Measurements from ENCODE around the gene TBC1D8. TPM values are rescaled to one million over a fixed set of nuclear protein-coding genes. Genes with fewer than 3 reads are reported as not detected.
A peak's percentile ranks its signal among the peaks of the same experiment; 100 is the strongest.

The TBC1D8 gene
- total RNA-seq, 1 experiment from 2014 or later, result 51.7 TPM

DNA sequence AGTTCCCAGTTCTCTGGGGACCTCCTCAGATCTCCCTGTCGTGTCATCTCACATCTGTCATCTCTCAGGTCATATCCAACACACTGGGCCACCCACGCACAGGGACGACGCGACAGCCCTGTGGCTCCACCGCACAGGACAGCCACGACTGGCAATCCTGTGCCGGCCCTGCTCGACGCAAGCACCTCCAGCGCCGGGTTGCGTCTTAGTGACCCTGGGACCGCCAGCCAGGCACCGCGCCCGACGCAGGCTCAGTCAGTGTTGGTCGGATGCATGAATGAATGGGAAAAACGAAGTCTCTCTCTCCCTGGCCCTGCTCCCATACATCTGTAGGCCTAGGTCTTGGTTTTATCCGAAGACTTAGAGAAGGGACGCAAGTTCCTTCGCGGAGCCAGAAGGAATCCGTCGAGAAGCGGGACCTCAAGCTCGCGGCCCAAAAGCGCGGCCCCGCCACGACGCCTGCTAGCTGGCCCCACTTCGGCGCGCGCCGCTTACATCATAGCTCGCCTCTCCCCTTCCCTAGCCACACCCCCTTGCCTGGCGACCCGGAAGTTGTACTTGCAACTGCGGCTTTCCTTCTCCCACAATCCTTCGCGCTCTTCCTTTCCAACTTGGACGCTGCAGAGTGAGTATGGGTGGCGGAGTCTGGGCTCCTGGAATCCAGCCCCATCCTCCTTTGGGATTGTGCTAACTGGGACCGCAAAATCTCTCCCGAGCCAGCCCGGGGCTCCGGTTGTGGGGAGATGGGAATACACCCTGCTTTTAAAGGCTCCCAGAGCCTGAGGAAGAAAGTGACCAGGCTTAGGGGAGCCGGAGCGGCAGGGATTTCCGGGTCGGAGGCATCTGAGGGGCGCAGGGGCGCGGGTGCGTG is 149.3 kb downstream of the TBC1D8 start, which contains the start of gene RPL31 (continued):
- TF ChIP-seq ZNF281 (CRISPR knock-in tag; IDR thresholded peaks at IDR 0.05) (no peak), SMAD4 (CRISPR knock-in tag; IDR thresholded peaks at IDR 0.05) (0 out of 2 replicates have a peak, but pooled peaks have one; percentile 65), MYBL2 (CRISPR knock-in tag; IDR thresholded peaks at IDR 0.05) (no peak; the same call in 1 of the 2 replicates), CBFB (CRISPR knock-in tag; IDR thresholded peaks at IDR 0.05; ENCODE audit: low read depth) (no peak), EMX1 (CRISPR knock-in tag; IDR thresholded peaks at IDR 0.05) (0 out of 2 replicates have a peak, but pooled peaks have one; percentile 51), RELA (CRISPR knock-in tag; IDR thresholded peaks at IDR 0.05; ENCODE audit: borderline replicate concordance) (no peak), ETV6 (CRISPR knock-in tag; IDR thresholded peaks at IDR 0.05) (peak; percentile 96), GRHL2 (CRISPR knock-in tag; IDR thresholded peaks at IDR 0.05; ENCODE audit: insufficient replicate concordance, severe bottlenecking) (no peak), AFF4 (CRISPR knock-in tag; IDR thresholded peaks at IDR 0.05; ENCODE audit: borderline replicate concordance) (peak; percentile 40; the same call in 1 of the 2 replicates), SP1 (CRISPR knock-in tag; conservative IDR thresholded peaks at IDR 0.05) (peak; percentile 95), SMAD3 (CRISPR knock-in tag; IDR thresholded peaks at IDR 0.05; ENCODE audit: borderline replicate concordance) (0 out of 2 replicates have a peak, but pooled peaks have one; percentile 21), ZNF396 (CRISPR knock-in tag; IDR thresholded peaks at IDR 0.05; ENCODE audit: borderline replicate concordance) (no peak), RORB (CRISPR knock-in tag; IDR thresholded peaks at IDR 0.05) (no peak), TEAD4 (CRISPR knock-in tag; IDR thresholded peaks at IDR 0.05) (no peak; the same call in 1 of the 2 replicates), NFATC4 (CRISPR knock-in tag; IDR thresholded peaks at IDR 0.05) (no peak), ELF4 (CRISPR knock-in tag; IDR thresholded peaks at IDR 0.05; ENCODE audit: low read depth) (0 out of 2 replicates have a peak, but pooled peaks have one; percentile 70)
- TF ChIP-seq, protein P1, sequence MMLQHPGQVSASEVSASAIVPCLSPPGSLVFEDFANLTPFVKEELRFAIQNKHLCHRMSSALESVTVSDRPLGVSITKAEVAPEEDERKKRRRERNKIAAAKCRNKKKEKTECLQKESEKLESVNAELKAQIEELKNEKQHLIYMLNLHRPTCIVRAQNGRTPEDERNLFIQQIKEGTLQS (CRISPR knock-in tag; conservative IDR thresholded peaks at IDR 0.05), result peak; percentile 77
- TF ChIP-seq, protein P2, sequence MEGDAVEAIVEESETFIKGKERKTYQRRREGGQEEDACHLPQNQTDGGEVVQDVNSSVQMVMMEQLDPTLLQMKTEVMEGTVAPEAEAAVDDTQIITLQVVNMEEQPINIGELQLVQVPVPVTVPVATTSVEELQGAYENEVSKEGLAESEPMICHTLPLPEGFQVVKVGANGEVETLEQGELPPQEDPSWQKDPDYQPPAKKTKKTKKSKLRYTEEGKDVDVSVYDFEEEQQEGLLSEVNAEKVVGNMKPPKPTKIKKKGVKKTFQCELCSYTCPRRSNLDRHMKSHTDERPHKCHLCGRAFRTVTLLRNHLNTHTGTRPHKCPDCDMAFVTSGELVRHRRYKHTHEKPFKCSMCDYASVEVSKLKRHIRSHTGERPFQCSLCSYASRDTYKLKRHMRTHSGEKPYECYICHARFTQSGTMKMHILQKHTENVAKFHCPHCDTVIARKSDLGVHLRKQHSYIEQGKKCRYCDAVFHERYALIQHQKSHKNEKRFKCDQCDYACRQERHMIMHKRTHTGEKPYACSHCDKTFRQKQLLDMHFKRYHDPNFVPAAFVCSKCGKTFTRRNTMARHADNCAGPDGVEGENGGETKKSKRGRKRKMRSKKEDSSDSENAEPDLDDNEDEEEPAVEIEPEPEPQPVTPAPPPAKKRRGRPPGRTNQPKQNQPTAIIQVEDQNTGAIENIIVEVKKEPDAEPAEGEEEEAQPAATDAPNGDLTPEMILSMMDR (IDR thresholded peaks at IDR 0.05), result no peak
- TF ChIP-seq, protein P3, sequence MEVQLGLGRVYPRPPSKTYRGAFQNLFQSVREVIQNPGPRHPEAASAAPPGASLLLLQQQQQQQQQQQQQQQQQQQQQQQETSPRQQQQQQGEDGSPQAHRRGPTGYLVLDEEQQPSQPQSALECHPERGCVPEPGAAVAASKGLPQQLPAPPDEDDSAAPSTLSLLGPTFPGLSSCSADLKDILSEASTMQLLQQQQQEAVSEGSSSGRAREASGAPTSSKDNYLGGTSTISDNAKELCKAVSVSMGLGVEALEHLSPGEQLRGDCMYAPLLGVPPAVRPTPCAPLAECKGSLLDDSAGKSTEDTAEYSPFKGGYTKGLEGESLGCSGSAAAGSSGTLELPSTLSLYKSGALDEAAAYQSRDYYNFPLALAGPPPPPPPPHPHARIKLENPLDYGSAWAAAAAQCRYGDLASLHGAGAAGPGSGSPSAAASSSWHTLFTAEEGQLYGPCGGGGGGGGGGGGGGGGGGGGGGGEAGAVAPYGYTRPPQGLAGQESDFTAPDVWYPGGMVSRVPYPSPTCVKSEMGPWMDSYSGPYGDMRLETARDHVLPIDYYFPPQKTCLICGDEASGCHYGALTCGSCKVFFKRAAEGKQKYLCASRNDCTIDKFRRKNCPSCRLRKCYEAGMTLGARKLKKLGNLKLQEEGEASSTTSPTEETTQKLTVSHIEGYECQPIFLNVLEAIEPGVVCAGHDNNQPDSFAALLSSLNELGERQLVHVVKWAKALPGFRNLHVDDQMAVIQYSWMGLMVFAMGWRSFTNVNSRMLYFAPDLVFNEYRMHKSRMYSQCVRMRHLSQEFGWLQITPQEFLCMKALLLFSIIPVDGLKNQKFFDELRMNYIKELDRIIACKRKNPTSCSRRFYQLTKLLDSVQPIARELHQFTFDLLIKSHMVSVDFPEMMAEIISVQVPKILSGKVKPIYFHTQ (CRISPR knock-in tag; IDR thresholded peaks at IDR 0.05), result no peak
- TF ChIP-seq, protein P4, sequence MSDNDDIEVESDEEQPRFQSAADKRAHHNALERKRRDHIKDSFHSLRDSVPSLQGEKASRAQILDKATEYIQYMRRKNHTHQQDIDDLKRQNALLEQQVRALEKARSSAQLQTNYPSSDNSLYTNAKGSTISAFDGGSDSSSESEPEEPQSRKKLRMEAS (CRISPR knock-in tag; IDR thresholded peaks at IDR 0.05), result peak; percentile 99
- TF ChIP-seq, protein P5, sequence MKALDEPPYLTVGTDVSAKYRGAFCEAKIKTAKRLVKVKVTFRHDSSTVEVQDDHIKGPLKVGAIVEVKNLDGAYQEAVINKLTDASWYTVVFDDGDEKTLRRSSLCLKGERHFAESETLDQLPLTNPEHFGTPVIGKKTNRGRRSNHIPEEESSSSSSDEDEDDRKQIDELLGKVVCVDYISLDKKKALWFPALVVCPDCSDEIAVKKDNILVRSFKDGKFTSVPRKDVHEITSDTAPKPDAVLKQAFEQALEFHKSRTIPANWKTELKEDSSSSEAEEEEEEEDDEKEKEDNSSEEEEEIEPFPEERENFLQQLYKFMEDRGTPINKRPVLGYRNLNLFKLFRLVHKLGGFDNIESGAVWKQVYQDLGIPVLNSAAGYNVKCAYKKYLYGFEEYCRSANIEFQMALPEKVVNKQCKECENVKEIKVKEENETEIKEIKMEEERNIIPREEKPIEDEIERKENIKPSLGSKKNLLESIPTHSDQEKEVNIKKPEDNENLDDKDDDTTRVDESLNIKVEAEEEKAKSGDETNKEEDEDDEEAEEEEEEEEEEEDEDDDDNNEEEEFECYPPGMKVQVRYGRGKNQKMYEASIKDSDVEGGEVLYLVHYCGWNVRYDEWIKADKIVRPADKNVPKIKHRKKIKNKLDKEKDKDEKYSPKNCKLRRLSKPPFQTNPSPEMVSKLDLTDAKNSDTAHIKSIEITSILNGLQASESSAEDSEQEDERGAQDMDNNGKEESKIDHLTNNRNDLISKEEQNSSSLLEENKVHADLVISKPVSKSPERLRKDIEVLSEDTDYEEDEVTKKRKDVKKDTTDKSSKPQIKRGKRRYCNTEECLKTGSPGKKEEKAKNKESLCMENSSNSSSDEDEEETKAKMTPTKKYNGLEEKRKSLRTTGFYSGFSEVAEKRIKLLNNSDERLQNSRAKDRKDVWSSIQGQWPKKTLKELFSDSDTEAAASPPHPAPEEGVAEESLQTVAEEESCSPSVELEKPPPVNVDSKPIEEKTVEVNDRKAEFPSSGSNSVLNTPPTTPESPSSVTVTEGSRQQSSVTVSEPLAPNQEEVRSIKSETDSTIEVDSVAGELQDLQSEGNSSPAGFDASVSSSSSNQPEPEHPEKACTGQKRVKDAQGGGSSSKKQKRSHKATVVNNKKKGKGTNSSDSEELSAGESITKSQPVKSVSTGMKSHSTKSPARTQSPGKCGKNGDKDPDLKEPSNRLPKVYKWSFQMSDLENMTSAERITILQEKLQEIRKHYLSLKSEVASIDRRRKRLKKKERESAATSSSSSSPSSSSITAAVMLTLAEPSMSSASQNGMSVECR (CRISPR knock-in tag; IDR thresholded peaks at IDR 0.05; ENCODE audit: borderline replicate concordance), result peak; percentile 92; the same call in 1 of the 2 replicates
